OCI-LY7 (cell line): ENCODE measurements around the gene AZGP1. TPM values are rescaled to one million over a fixed set of nuclear protein-coding genes. Genes with fewer than 3 reads are reported as not detected.
A peak's percentile ranks its signal among the peaks of the same experiment; 100 is the strongest.

Source experiments
- BruUV-seq: library from RNA; stranded (reverse); fragments of 400-500 nt; replicated peaks from 2 replicates; lab custom pipeline; 2021; lab: Mats Ljungman, UMichigan
- CTCF ChIA-PET: fragments of 300-600 bp; sonication (Branson Sonifier 250); formaldehyde crosslinking; loops from one replicate; lab custom pipeline; 2022; ENCODE audit warnings: antibody characterized with exemption; ENCODE audit not compliant: unreplicated experiment; lab: Charles Lee
- POLR2A ChIA-PET: fragments of 300-600 bp; sonication (Branson Sonifier 250); formaldehyde crosslinking; loops from one replicate; lab custom pipeline; 2022; ENCODE audit warnings: antibody characterized with exemption; lab: Charles Lee
- DNase-seq: peaks from one replicate; pipeline ENCODE4 v3.0.0-alpha.2; 2015; ENCODE audit warnings: low spot score
- H2AFZ ChIP-seq: fragments of 200-600 bp; sonication (generic), shearing (Covaris generic); 2 replicates; pipeline ENCODE4 v1.6.1; 2014; ENCODE audit warnings: mild to moderate bottlenecking, antibody characterized with exemption, low read length, moderate library complexity
- H3K27ac ChIP-seq: fragments of 200-600 bp; sonication (generic); 2 replicates; pipeline ENCODE4 v1.5.1; 2014; ENCODE audit warnings: mixed run types, low read depth, mild to moderate bottlenecking, moderate library complexity, low read length, inconsistent platforms; ENCODE audit not compliant: poor library complexity, severe bottlenecking
- H3K36me3 ChIP-seq: fragments of 200-600 bp; sonication (generic); 2 replicates; pipeline ENCODE4 v1.6.1; 2014; ENCODE audit warnings: mild to moderate bottlenecking, antibody characterized with exemption, low read length, moderate library complexity, mixed read lengths; ENCODE audit not compliant: insufficient read depth
- H3K4me1 ChIP-seq: fragments of 200-600 bp; sonication (generic); 2 replicates; pipeline ENCODE4 v1.5.1; 2014; ENCODE audit warnings: mild to moderate bottlenecking, low read length; ENCODE audit not compliant: insufficient read depth, poor library complexity, severe bottlenecking
- H3K4me2 ChIP-seq: fragments of 200-600 bp; sonication (generic); 2 replicates; pipeline ENCODE4 v1.6.1; 2014; ENCODE audit warnings: mild to moderate bottlenecking, low read length
- H3K4me3 ChIP-seq: fragments of 200-600 bp; sonication (generic); 2 replicates; pipeline ENCODE4 v1.5.1; 2014; ENCODE audit warnings: mild to moderate bottlenecking, low read depth, low read length; ENCODE audit not compliant: poor library complexity, severe bottlenecking
- H3K79me2 ChIP-seq: fragments of 200-600 bp; sonication (generic); 2 replicates; pipeline ENCODE4 v1.6.1; 2016; ENCODE audit warnings: low read depth, mild to moderate bottlenecking, low read length, moderate library complexity, mixed read lengths; ENCODE audit not compliant: insufficient read depth
- H3K9me2 ChIP-seq: fragments of 200-600 bp; sonication (generic); 2 replicates; pipeline ENCODE4 v1.6.1; 2016; ENCODE audit warnings: mild to moderate bottlenecking, low read length, mixed read lengths; ENCODE audit not compliant: insufficient read depth
- H3K9me3 ChIP-seq: fragments of 200-600 bp; sonication (generic); 2 replicates; pipeline ENCODE4 v1.6.1; 2014; ENCODE audit warnings: mild to moderate bottlenecking, mixed run types, low read length, mixed read lengths
- H4K20me1 ChIP-seq: fragments of 200-600 bp; sonication (generic); 2 replicates; pipeline ENCODE4 v1.6.1; 2014; ENCODE audit warnings: mild to moderate bottlenecking, antibody characterized with exemption, low read length, moderate library complexity, mixed read lengths; ENCODE audit not compliant: insufficient read depth
- CTCF ChIP-seq: fragments of 200-600 bp; sonication (generic); conservative IDR thresholded peaks from 2 replicates; pipeline ENCODE4 v1.5.1; 2014; ENCODE audit warnings: mild to moderate bottlenecking, antibody characterized with exemption, low read length, moderate library complexity, mixed read lengths
- EZH2phosphoT487 ChIP-seq: fragments of 200-600 bp; sonication (generic); IDR thresholded peaks from 2 replicates; pipeline ENCODE4 v1.6.1; 2018; ENCODE audit warnings: low read depth, borderline replicate concordance, mild to moderate bottlenecking, mixed run types, antibody characterized with exemption, low read length, moderate library complexity, mixed read lengths
- intact Hi-C: fragments of 100-400 bp; cut with micrococcal nuclease; formaldehyde crosslinking; loops from one replicate; pipeline ENCODE4 v1.10.0; 2022; ENCODE audit not compliant: unreplicated experiment
- total RNA-seq, 2 experiments: library from RNA; depleted of rRNA in 1 of 2; stranded (reverse); fragments of >200 nt in 1 of 2; shearing (Covaris generic) in 1 of 2; gene quantifications; 2 replicates each; pipeline ENCODE4 v1.2.3, GENCODE V29; 2014 to 2022

Gene AZGP1
- total RNA-seq, 2 experiments from 2014 or later, result 0.60 to 0.89 TPM

GRCh38 chr7:99997545-99998137 is 21.8 kb upstream of the AZGP1 start:
- Histone ChIP-seq H3K4me3 (no peak overlapping the region), H3K9me3 (no peaks in the 10 kb centered on the region), H4K20me1 (no peaks in the 10 kb centered on the region), H3K4me2 (peak overlapping the region; percentile 34; the same call in 1 of the 2 replicates), H3K4me1 (no peaks in the 10 kb centered on the region), H3K27ac (no peak overlapping the region), H3K36me3 (no peaks in the 10 kb centered on the region), H3K9me2 (no peaks in the 10 kb centered on the region), H2AFZ (no peak overlapping the region), H3K79me2 (no peaks in the 10 kb centered on the region)
- ChIA-PET CTCF (no interaction called here), POLR2A (no interaction called here)
- TF ChIP-seq CTCF (no peak), EZH2phosphoT487 (no peak)
- DNase-seq, result no peak
- BruUV-seq, result no TSS peak
- intact Hi-C loops, result no loop called here

DNA sequence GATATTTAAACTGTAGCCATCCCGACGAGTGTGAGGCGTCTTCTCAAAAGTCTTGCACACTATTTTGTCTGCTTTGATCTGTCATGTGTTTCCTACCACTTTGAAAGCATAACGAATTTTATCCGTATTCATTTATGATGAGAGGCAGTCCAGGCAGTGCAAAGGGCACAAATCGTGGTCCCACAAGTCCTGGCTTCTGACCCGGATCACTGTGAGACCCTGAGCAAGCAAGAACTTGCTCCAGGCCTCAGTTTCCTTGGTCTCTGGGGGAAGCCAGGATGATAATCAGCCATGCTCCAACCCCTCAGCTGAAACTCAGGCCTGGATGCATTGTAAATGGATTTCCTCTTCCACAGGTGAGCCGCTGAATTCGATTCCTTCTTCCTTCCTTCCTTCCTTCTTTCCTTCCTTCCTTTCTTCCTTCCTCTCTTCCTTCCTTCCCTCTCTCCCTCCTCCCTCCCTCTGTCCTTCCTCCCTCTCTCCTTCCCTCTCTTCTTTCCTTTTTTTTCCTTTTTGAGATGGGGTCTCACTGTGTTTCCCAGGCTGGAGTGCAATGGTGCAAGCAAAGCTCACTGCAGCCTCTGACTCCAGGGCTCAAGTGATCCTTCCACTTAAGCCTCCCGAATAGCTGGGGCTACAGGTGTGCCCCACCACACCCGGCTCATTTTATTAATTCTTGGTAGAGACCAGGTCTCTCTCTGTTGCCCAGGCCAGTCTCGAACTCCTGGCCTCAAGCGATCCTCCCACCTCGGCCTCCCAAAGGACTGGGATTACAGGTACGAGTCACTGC is 21.1 kb upstream of the AZGP1 start:
- H3K9me3 ChIP-seq, result no peaks in the 10 kb centered on the region
- no peaks in the 10 kb centered on the region for H4K20me1 ChIP-seq
- TF ChIP-seq EZH2phosphoT487, result no peak
- TF ChIP-seq CTCF, result no peak
- H2AFZ ChIP-seq, result no peak overlapping the region
- H3K4me3 ChIP-seq, result no peak overlapping the region
- peak overlapping the region; percentile 34; the same call in 1 of the 2 replicates for H3K4me2 ChIP-seq
- H3K36me3 ChIP-seq, result no peaks in the 10 kb centered on the region
- CTCF ChIA-PET, result no interaction called here
- H3K9me2 ChIP-seq, result no peaks in the 10 kb centered on the region
- intact Hi-C loops, result no loop called here
- H3K27ac ChIP-seq, result no peak overlapping the region
- BruUV-seq, result no TSS peak
- H3K4me1 ChIP-seq, result no peaks in the 10 kb centered on the region
- no peak for DNase-seq
- H3K79me2 ChIP-seq, result no peaks in the 10 kb centered on the region
- POLR2A ChIA-PET, result no interaction called here

- POLR2A ChIA-PET, result no interaction called here
Measured at GRCh38 chr7:99994819-99995218, 19.0 kb upstream of the AZGP1 start.

More at GRCh38 chr7:99994819-99995218, 19.0 kb upstream of the AZGP1 start:
- Histone ChIP-seq H3K9me2 (no peaks in the 10 kb centered on the region), H4K20me1 (no peaks in the 10 kb centered on the region), H3K4me2 (no peak overlapping the region), H3K27ac (no peak overlapping the region), H3K9me3 (no peaks in the 10 kb centered on the region), H3K4me3 (no peak overlapping the region), H2AFZ (no peak overlapping the region), H3K4me1 (no peaks in the 10 kb centered on the region), H3K79me2 (no peaks in the 10 kb centered on the region), H3K36me3 (no peaks in the 10 kb centered on the region)
- TF ChIP-seq EZH2phosphoT487, result no peak
- no peak for DNase-seq
- intact Hi-C loops, result loop anchor here (2.0 to 5.0 kb wide), 3 partner anchors 57 to 137 kb away; partner anchors contain the start of gene ZNF3
- BruUV-seq, result no TSS peak
- CTCF ChIA-PET, result no interaction called here
